ENCODE data around the gene GET4. TPM values are rescaled to one million over a fixed set of nuclear protein-coding genes. Genes with fewer than 3 reads are reported as not detected.

The GET4 gene
- total RNA-seq, 2 experiments from 2014 or later, result 19.3 to 20.2 TPM

GRCh38 chr7:875051-875450, 1.3 kb upstream of the GET4 start:
- Mint-ChIP-seq H3K27me3 (ENCODE audit: low read depth) (no peaks in the 10 kb centered on the region), H3K4me3 (no peak overlapping the region), H3K36me3 (ENCODE audit: low read depth) (peaks cover 21% of the 10 kb centered on the region), H3K4me1 (ENCODE audit: low read depth) (peaks cover 41% of the 10 kb centered on the region), H3K27ac (peak overlapping the region; percentile 41), H3K9me3 (no peaks in the 10 kb centered on the region)
- CTCF ChIA-PET, result interaction anchor here (1.2 to 2.6 kb wide), 2 partner anchors 17 to 43 kb away, joined by 4 to 9 read pairs; partner anchors contain the start of gene SUN1
- intact Hi-C loops (cut with micrococcal nuclease), result loop anchor here (5.0 kb wide), 1 partner anchor 287 kb away; the partner anchor contains the start of gene ZFAND2A
- no peak for DNase-seq

- H3K4me3 Mint-ChIP-seq, result peak overlapping the region; percentile 12
- peak overlapping the region; percentile 63 for H3K27ac Mint-ChIP-seq
- H3K27me3 Mint-ChIP-seq (ENCODE audit: low read depth), result no peaks in the 10 kb centered on the region
Measured at GRCh38 chr7:875476-876076, 778 bp upstream of the GET4 start.

GRCh38 chr7:876972-877311, 588 bp downstream of the GET4 start:
- Mint-ChIP-seq H3K27ac (peak overlapping the region; percentile 82), H3K27me3 (ENCODE audit: low read depth) (no peaks in the 10 kb centered on the region), H3K9me3 (no peaks in the 10 kb centered on the region), H3K36me3 (ENCODE audit: low read depth) (peaks cover 16% of the 10 kb centered on the region), H3K4me3 (peak overlapping the region; percentile 96), H3K4me1 (ENCODE audit: low read depth) (peaks cover 41% of the 10 kb centered on the region)
- CTCF ChIA-PET, result no interaction called here
- intact Hi-C loops (cut with micrococcal nuclease), result loop anchor here (1.0 to 5.0 kb wide), 7 partner anchors 46 to 514 kb away; partner anchors contain the start of genes COX19 and ZFAND2A
- DNase-seq, result no peak

More at GRCh38 chr7:875476-876076, 778 bp upstream of the GET4 start:
- Mint-ChIP-seq H3K4me1 (ENCODE audit: low read depth) (peaks cover 43% of the 10 kb centered on the region), H3K9me3 (no peaks in the 10 kb centered on the region), H3K36me3 (ENCODE audit: low read depth) (peaks cover 19% of the 10 kb centered on the region)
- intact Hi-C loops (cut with micrococcal nuclease), result loop anchor here (1.0 to 5.0 kb wide), 7 partner anchors 44 to 513 kb away; partner anchors contain the start of genes COX19 and ZFAND2A
- CTCF ChIA-PET, result interaction anchor here (1.0 to 1.2 kb wide), 2 partner anchors 44 to 58 kb away, joined by 3 to 4 read pairs; partner anchors contain the start of gene SUN1
- no peak for DNase-seq

DNA sequence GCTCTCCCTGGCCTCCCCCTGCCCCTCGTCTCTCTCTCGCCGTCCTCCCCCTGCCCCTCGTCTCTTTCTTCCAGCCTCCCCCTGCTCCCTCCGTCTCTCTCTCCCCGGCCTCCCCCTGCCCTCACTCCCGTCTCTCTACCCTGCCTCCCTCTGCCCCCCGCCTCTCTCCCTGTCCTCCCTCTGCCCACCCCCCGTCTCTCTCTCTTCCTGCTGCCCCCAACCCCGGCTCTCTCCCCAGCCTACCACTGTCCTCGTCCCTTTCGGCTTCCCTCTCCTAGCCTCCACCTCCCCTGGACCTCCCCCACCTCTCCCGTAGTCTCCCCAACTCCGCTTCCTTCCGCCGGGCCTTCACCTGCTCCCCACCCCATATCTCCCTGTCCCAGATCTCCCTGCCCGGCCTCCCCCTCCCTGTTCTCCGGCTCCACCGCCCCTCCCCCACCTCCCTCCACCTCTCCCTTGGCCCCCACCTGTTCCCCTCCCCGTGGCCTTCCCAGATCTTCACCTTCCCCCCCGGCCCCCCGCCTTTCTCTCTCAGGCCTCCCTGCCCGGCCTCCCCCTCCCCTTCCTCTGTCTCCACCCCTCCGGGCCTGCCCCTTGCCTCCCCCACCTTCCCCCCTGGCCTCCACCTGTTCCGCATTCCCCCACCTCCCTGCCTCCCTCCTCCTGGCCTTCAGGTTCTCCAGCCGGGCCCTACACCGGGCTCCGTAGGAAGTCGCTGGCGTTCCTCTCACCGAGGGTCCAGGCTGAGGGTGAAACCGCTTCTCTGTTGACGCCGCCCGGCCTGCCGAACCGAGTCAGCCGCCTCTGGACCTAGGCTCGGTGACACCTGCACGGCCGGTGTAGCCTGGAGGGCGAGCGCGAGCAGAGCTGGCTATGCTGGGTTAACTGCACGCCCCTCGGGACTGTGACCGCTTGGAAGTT, 1.2 kb downstream of the GET4 start:
- H3K4me3 Mint-ChIP-seq, result peak overlapping the region; percentile 96
- peaks cover 40% of the 10 kb centered on the region for H3K4me1 Mint-ChIP-seq (ENCODE audit: low read depth)
- H3K27ac Mint-ChIP-seq, result peak overlapping the region; percentile 6
- peak; percentile 28 for DNase-seq
- H3K9me3 Mint-ChIP-seq, result no peaks in the 10 kb centered on the region
- no peaks in the 10 kb centered on the region for H3K27me3 Mint-ChIP-seq (ENCODE audit: low read depth)
- H3K36me3 Mint-ChIP-seq (ENCODE audit: low read depth), result peaks cover 16% of the 10 kb centered on the region
- intact Hi-C loops (cut with micrococcal nuclease), result loop anchor here (2.0 to 5.0 kb wide), 2 partner anchors 285 to 515 kb away; partner anchors contain the start of gene ZFAND2A
- CTCF ChIA-PET, result no interaction called here

- intact Hi-C loops (cut with micrococcal nuclease), result loop anchor here (5.0 kb wide), 1 partner anchor 283 kb away; the partner anchor contains the start of gene ZFAND2A
- H3K9me3 Mint-ChIP-seq, result no peaks in the 10 kb centered on the region
- no peak overlapping the region for H3K27ac Mint-ChIP-seq
- peaks cover 3% of the 10 kb centered on the region for H3K36me3 Mint-ChIP-seq (ENCODE audit: low read depth)
- peak overlapping the region; percentile 23 for H3K4me3 Mint-ChIP-seq
- no peak for DNase-seq
- H3K4me1 Mint-ChIP-seq (ENCODE audit: low read depth), result peaks cover 34% of the 10 kb centered on the region
- CTCF ChIA-PET, result interaction anchor here (1.1 kb wide), 1 partner anchor 21 kb away, joined by 3 read pairs; no protein-coding TSS in a partner anchor
- H3K27me3 Mint-ChIP-seq (ENCODE audit: low read depth), result no peaks in the 10 kb centered on the region
Measured at GRCh38 chr7:879093-879492, 2.7 kb downstream of the GET4 start.

- CTCF ChIA-PET, result interaction anchor here (1.1 kb wide), 1 partner anchor 20 kb away, joined by 3 read pairs; no protein-coding TSS in a partner anchor
- H3K36me3 Mint-ChIP-seq (ENCODE audit: low read depth), result peaks cover 3% of the 10 kb centered on the region
- H3K27me3 Mint-ChIP-seq (ENCODE audit: low read depth), result no peaks in the 10 kb centered on the region
- DNase-seq, result no peak
- intact Hi-C loops (cut with micrococcal nuclease), result loop anchor here (5.0 kb wide), 1 partner anchor 283 kb away; the partner anchor contains the start of gene ZFAND2A
- no peaks in the 10 kb centered on the region for H3K9me3 Mint-ChIP-seq
- no peak overlapping the region for H3K4me3 Mint-ChIP-seq
- no peak overlapping the region for H3K27ac Mint-ChIP-seq
- H3K4me1 Mint-ChIP-seq (ENCODE audit: low read depth), result peaks cover 37% of the 10 kb centered on the region
Measured at GRCh38 chr7:879706-880105, 3.4 kb downstream of the GET4 start.

- H3K36me3 Mint-ChIP-seq (ENCODE audit: low read depth), result peaks cover 3% of the 10 kb centered on the region
- H3K4me1 Mint-ChIP-seq (ENCODE audit: low read depth), result peaks cover 38% of the 10 kb centered on the region
- CTCF ChIA-PET, result interaction anchor here (0.6 to 1.1 kb wide), 2 partner anchors 20 to 40 kb away, joined by 3 read pairs; no protein-coding TSS in a partner anchor
- no peak for DNase-seq
- H3K4me3 Mint-ChIP-seq, result no peak overlapping the region
- intact Hi-C loops (cut with micrococcal nuclease), result no loop called here
- H3K27me3 Mint-ChIP-seq (ENCODE audit: low read depth), result no peaks in the 10 kb centered on the region
- no peak overlapping the region for H3K27ac Mint-ChIP-seq
- H3K9me3 Mint-ChIP-seq, result no peaks in the 10 kb centered on the region
Measured at GRCh38 chr7:880450-880849, 4.1 kb downstream of the GET4 start.

GRCh38 chr7:881441-882234, 5.3 kb downstream of the GET4 start:
- Mint-ChIP-seq H3K9me3 (no peaks in the 10 kb centered on the region), H3K27me3 (ENCODE audit: low read depth) (no peaks in the 10 kb centered on the region), H3K4me3 (no peak overlapping the region), H3K27ac (no peak overlapping the region), H3K36me3 (ENCODE audit: low read depth) (peaks cover 3% of the 10 kb centered on the region), H3K4me1 (ENCODE audit: low read depth) (peaks cover 38% of the 10 kb centered on the region)
- DNase-seq, result no peak
- CTCF ChIA-PET, result no interaction called here
- intact Hi-C loops (cut with micrococcal nuclease), result no loop called here

GRCh38 chr7:882336-883035, 6.1 kb downstream of the GET4 start:
- Mint-ChIP-seq H3K36me3 (ENCODE audit: low read depth) (peaks cover 3% of the 10 kb centered on the region), H3K4me1 (ENCODE audit: low read depth) (peaks cover 38% of the 10 kb centered on the region), H3K4me3 (no peak overlapping the region), H3K27me3 (ENCODE audit: low read depth) (no peaks in the 10 kb centered on the region), H3K27ac (no peak overlapping the region), H3K9me3 (no peaks in the 10 kb centered on the region)
- no peak for DNase-seq
- CTCF ChIA-PET, result interaction anchor here (1.0 kb wide), 1 partner anchor 10 kb away, joined by 6 read pairs; no protein-coding TSS in a partner anchor
- intact Hi-C loops (cut with micrococcal nuclease), result no loop called here

- Mint-ChIP-seq H3K36me3 (ENCODE audit: low read depth) (peaks cover 7% of the 10 kb centered on the region), H3K27me3 (ENCODE audit: low read depth) (no peaks in the 10 kb centered on the region), H3K9me3 (no peaks in the 10 kb centered on the region), H3K27ac (no peak overlapping the region), H3K4me1 (ENCODE audit: low read depth) (peaks cover 34% of the 10 kb centered on the region), H3K4me3 (no peak overlapping the region)
- intact Hi-C loops (cut with micrococcal nuclease), result no loop called here
- CTCF ChIA-PET, result interaction anchor here (0.5 to 1.0 kb wide), 2 partner anchors 11 to 17 kb away, joined by 3 to 6 read pairs; no protein-coding TSS in a partner anchor
- no peak for DNase-seq
Measured at GRCh38 chr7:883055-884021, 7.0 kb downstream of the GET4 start.

All from activated naive CD4-positive, alpha-beta T cell treated with anti-CD3 and anti-CD28 coated beads for 36 hours (primary cell).